ENCODE measurements around the gene SLC25A19.

Gene SLC25A19

DNA sequence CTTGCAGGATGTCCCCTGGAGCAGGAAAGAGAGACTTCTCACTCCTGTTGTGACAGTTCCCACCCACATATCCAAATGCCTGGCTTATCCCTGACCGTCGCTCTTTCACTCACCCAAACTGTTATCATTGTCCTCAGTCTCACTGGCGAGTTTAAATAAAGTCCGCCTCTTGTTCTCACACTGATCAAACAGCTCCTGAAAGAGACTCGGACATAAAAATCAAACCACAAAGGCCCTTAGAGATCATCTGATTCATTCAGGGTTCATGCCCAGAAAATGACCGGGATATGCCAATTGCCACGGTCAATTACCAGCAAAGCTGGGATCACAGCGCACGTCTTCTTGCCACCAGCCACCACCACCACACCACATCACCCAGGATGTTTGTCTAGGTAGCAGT, 47.7 kb downstream of the SLC25A19 start:
- no peak for DNase-seq (ENCODE audit: low spot score)

DNA sequence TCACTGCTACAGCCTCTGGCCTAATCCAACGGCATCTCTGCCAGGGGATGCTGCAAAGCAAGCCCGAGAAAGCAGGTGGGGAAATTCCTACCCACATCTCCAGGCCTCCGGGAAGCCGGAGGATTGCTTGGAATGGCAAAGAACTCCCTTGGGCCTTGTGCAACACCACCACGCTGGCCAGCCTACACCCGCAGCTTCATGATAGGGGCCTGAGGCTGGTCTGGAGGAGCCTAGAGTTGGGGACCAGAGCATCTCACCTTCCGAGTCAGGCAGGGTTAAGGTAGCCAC, 48.1 kb downstream of the SLC25A19 start:
- no peak for DNase-seq (ENCODE audit: low spot score)

GRCh38 chr17:75240394-75241142, 48.7 kb downstream of the SLC25A19 start:
- no peak for DNase-seq (ENCODE audit: low spot score)

- no peak for DNase-seq (ENCODE audit: low spot score)
Observed at GRCh38 chr17:75239778-75240393, 49.3 kb downstream of the SLC25A19 start.

DNA sequence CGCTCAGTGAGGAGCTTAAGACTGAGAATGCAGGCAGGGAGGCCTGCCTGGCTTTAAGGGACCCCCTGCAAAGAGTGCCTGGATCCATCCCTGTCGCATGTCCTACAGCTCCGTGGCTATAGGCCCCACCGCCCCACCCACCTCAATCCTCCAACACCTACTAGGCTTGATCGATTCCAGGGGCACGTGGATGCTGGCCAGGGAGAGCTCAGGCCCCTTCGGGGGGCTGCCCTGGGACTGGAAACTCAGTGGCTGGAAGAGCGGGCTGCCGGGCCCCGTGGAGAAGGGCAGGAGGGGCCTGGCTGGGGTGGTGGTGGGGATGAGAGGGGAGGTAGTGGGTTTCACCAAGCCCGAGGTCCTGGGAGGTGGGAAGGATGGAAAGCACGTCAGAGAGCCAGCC, 50.0 kb downstream of the SLC25A19 start:
- DNase-seq (ENCODE audit: low spot score) = no peak

DNA sequence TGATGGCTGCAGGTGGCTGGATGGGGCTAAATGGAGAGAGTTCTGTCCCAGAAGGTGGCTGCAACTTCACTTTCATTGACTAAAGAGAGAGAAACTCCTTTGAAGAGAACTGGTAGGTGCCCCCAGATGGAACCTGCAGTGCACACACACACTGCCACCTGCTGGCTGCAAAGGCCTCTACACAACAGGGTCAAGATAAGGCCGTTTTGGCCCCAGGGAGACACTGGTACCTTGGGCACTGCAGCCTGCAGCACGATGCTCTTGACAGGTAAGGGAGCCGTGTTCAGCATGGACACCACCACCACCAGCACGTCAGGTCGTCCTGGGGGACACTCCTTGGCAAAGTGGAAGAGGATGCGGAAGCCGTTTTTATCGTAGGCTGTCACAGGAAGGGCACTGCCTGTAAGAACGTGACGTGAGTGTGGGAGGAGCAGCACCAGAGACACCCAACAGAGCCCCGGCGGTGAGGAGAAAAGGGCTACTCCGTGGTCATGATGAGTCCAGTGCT, 50.5 kb downstream of the SLC25A19 start:
- peak; percentile 61 for DNase-seq (ENCODE audit: low spot score)

GRCh38 chr17:75238020-75238580, 51.1 kb downstream of the SLC25A19 start:
- DNase-seq (ENCODE audit: low spot score) = no peak

DNA sequence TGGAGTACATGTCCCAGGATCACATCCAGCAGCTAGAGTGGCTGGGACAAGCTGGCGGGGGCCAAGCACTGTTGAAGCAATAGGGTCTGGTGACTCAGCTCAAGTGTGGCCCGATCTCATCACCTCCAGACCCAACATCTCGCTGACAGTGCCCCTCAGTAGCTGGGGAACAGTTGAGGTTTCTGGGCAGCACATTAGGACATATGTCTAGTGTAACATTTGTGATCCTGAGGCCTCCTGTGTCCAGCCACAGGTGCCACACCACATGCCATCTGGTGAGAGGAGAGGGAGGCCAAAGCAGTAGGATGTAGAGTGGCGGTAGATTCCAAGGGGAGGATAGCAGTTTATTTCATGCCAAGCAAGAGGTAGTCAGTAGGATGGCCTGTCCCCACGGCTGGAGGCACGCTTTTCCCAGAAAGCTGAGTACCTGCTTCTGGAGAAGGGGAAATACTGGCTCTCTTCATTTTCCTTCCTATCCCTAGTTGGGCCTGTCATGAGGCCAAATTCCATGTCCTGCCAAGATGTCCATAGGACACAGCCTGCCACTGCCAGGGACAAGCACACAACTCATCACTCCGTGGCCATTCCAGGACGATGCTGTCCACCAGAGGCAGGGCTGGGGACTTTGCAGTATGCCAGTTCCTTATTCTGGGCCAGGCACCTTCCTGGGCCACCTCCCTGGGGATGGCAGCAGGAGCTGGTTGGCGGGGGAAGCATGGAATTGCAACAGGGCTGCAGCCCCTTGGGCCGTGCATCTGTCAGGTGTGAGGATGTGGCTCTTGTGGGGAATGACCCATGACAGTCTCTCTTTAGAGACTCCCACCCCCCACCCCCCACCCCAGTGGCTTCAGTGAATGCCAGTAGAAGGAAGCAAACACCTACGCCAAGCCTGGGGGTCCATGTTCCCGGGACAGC, 51.9 kb downstream of the SLC25A19 start:
- no peak for DNase-seq (ENCODE audit: low spot score)

DNA sequence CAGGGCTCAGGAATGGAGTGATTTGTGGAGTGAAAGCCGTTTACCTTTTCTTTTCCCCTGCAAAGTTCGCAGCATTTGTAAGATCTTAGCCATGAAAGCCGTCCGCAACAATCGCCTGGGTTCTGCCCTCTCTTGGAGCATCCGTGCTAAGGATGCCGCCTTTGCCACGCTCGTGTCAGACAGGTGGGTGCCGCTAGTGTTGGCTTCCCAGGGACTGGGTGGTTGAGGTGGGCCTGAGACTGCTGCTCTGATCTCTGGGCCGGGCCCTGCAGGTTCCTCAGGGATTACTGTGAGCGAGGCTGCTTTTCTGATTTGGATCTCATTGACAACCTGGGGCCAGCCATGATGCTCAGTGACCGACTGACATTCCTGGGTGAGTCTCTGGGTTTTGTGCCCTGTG, 56.4 kb downstream of the SLC25A19 start:
- DNase-seq (ENCODE audit: low spot score) = no peak

- DNase-seq (ENCODE audit: low spot score) = no peak
Observed at GRCh38 chr17:75231741-75232464, 57.3 kb downstream of the SLC25A19 start.

DNA sequence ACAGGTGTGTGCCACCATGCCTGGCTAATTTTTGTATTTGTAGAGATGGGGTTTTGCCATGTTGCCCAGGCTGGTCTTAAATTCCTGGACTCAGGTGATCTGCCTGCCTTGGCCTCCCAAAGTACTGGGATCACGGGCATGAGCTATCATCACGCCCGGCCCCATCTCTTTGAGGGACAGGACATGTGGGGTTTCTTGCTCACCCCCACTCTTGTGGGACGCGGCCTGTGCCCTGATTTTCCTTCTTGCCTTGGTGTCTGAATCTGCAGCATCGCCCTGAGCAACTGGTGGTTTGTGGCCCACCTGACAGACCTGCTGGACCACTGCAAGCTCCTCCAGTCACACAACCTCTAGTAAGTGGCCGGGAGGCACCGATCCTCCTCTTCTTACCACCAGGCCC, 58.2 kb downstream of the SLC25A19 start:
- no peak for DNase-seq (ENCODE audit: low spot score)

DNA sequence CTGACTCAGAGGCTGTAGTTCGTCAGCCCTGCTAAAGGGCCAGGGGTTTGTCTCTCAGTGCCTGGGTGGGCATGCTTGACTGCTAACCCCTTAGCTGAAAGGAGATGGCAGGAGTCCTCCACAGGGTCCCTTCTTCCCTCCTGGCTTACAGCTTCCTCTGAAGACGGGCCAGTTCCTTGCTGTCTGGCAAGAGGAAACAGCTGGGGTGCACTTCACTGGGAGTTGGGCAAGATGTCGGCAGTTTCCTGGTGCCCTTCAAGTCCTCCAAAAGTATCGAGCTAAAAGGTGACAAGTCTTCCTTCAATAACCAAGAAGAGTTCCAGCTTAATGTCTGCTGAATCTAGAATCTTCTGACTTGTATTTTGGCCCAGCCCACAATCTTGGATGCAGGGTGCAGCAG, 60.4 kb downstream of the SLC25A19 start:
- no peak for DNase-seq (ENCODE audit: low spot score)

- no peak for DNase-seq (ENCODE audit: low spot score)
Observed at GRCh38 chr17:75228305-75228704, 60.9 kb downstream of the SLC25A19 start.

GRCh38 chr17:75227729-75228128, 61.5 kb downstream of the SLC25A19 start:
- no peak for DNase-seq (ENCODE audit: low spot score)

- no peak for DNase-seq (ENCODE audit: low spot score)
Observed at GRCh38 chr17:75225016-75225415, 64.2 kb downstream of the SLC25A19 start.

Measured in CD4-positive, alpha-beta T cell treated with Interleukin-2 at 100 ng/mL for 4 hours (primary cell).